ENCODE measurements around the gene CALN1. TPM values are rescaled to one million over a fixed set of nuclear protein-coding genes. Genes with fewer than 3 reads are reported as not detected.

CALN1 gene
- total RNA-seq, 5 donors from 2014 or later (not counting 1 experiment from before 2014, with no cell fraction given), result 0.03 to 0.26 (median 0.05) TPM

DNA sequence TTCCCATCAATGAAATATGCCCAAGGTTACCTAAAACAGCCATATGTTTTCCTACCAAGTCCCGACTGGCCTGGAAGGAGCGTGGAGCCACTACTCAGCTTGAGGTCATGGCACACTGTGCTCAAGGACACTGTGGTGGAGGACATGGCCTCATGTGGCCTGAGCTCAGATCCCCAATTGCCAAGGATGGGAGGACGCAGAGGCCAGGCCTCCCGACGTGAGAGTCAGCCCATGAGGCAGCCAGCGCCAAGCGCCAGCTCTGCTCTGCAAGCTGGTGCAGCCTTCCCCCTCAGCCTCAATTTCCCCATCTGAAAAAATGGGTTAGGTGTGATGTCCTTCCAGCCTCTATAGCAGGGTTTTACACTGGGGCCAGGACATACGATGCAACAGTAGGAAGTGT is 302.6 kb downstream of the CALN1 start:
- no peak overlapping the region for H3K27ac ChIP-seq (ENCODE audit: low read length)
- H3K27ac Mint-ChIP-seq, result no peak overlapping the region
- H3K9me3 Mint-ChIP-seq, result peaks cover 13 to 35% (median 15%) of the 10 kb centered on the region in 3 donors
- H3K4me3 ChIP-seq (ENCODE audit: control insufficient read depth in 1 of 2, extremely low read depth in 1 of 2, low read length in 1 of 2), result no peak overlapping the region
- CTCF ChIA-PET, result no interaction called here
- no peak overlapping the region for H3K4me3 Mint-ChIP-seq
- H3K4me1 Mint-ChIP-seq, result no peaks in the 10 kb centered on the region
- no peaks in the 10 kb centered on the region for H3K36me3 ChIP-seq (ENCODE audit: control insufficient read depth in 2 of 2, extremely low read depth in 1 of 2, insufficient read depth in 1 of 2, low read length in 1 of 2)
- H3K36me3 Mint-ChIP-seq, result no peaks in the 10 kb centered on the region
- H3K9me3 ChIP-seq, result no peaks in the 10 kb centered on the region
- no peaks in the 10 kb centered on the region for H3K27me3 ChIP-seq (replicated peaks in 1 of 2; ENCODE audit: control insufficient read depth in 2 of 2, extremely low read depth in 1 of 2, insufficient read depth in 2 of 2, low read length in 1 of 2)
- no peak for DNase-seq
- no peaks in the 10 kb centered on the region for H3K27me3 Mint-ChIP-seq
- H3K4me1 ChIP-seq (ENCODE audit: control insufficient read depth in 1 of 2, extremely low read depth in 1 of 2, insufficient read depth in 2 of 2, low read length in 2 of 2), result no peaks in the 10 kb centered on the region
- POLR2A ChIA-PET, result no interaction called here
- 94% methylated on average over 5 of the region's 8 CpGs for WGBS (ENCODE audit: insufficient coverage)
- ATAC-seq (replicated peaks in 1 of 4), result no peak

DNA sequence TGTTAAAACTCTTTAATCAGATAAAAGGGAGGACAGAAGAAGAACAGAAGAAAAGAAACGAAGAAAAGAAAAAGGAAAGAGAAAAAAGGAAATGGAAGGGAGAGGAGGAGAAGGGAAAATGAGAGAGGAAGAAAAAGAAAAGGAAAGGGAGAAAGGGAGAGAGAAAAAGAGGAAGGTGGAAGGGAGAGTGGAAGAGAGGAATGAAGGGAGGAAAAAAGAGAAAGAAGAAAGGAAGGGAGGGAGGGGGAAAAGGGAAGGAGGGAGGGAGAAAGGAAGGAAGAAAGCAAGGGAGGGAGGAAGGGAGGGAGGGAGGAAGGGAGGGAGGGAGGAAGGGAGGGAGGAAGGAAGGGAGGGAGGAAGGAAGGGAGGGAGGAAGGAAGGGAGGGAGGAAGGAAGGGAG is 305.7 kb downstream of the CALN1 start:
- ChIA-PET CTCF (no interaction called here), POLR2A (no interaction called here)

DNA sequence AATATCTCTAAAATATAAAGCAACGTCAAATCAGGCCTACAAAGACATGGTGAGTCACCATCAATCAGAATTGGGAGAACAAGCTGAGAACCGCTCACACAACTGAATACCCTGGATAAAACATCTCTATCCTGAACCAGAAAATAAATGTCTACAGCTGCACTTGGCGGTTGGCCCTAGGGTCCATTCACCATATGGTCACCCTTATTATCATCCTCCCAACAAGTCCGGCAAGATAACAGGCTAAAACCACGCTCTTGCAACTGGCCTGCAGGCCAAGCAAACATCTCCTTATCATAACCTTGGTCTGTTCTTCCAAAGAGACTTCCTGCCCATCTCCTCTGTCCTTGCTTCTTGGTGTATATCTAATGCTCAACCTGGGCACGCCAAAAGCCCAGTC is 310.7 kb downstream of the CALN1 start:
- Mint-ChIP-seq H3K27ac (no peak overlapping the region), H3K9me3 (peaks cover 3 to 23% (median 13%) of the 10 kb centered on the region in 3 donors), H3K27me3 (no peaks in the 10 kb centered on the region), H3K4me3 (no peak overlapping the region), H3K4me1 (no peaks in the 10 kb centered on the region), H3K36me3 (no peaks in the 10 kb centered on the region)
- no peak overlapping the region for H3K4me3 ChIP-seq (ENCODE audit: control insufficient read depth in 1 of 2, extremely low read depth in 1 of 2, low read length in 1 of 2)
- H3K27ac ChIP-seq (ENCODE audit: low read length), result no peak overlapping the region
- H3K4me1 ChIP-seq (ENCODE audit: control insufficient read depth in 1 of 2, extremely low read depth in 1 of 2, insufficient read depth in 2 of 2, low read length in 2 of 2), result no peaks in the 10 kb centered on the region
- CTCF ChIA-PET, result no interaction called here
- ATAC-seq (replicated peaks in 1 of 4) (no peak), DNase-seq (no peak)
- H3K36me3 ChIP-seq (ENCODE audit: control insufficient read depth in 2 of 2, extremely low read depth in 1 of 2, insufficient read depth in 1 of 2, low read length in 1 of 2), result no peaks in the 10 kb centered on the region
- WGBS (ENCODE audit: insufficient coverage), result 75% methylated on average over 4 of the region's 6 CpGs
- no peaks in the 10 kb centered on the region for H3K9me3 ChIP-seq
- POLR2A ChIA-PET, result no interaction called here
- no peaks in the 10 kb centered on the region for H3K27me3 ChIP-seq (replicated peaks in 1 of 2; ENCODE audit: control insufficient read depth in 2 of 2, extremely low read depth in 1 of 2, insufficient read depth in 2 of 2, low read length in 1 of 2)

More for the DNA sequence above, 305.7 kb downstream of the CALN1 start:
- no peak overlapping the region for H3K27ac ChIP-seq (ENCODE audit: low read length)
- no peak overlapping the region for H3K27ac Mint-ChIP-seq
- no peaks in the 10 kb centered on the region for H3K9me3 ChIP-seq
- peaks cover 15 to 43% (median 23%) of the 10 kb centered on the region in 3 donors for H3K9me3 Mint-ChIP-seq
- H3K36me3 ChIP-seq (ENCODE audit: control insufficient read depth in 2 of 2, extremely low read depth in 1 of 2, insufficient read depth in 1 of 2, low read length in 1 of 2), result no peaks in the 10 kb centered on the region
- H3K4me1 ChIP-seq (ENCODE audit: control insufficient read depth in 1 of 2, extremely low read depth in 1 of 2, insufficient read depth in 2 of 2, low read length in 2 of 2), result no peaks in the 10 kb centered on the region
- ATAC-seq (replicated peaks in 1 of 4) (no peak), DNase-seq (no peak)
- no peaks in the 10 kb centered on the region for H3K36me3 Mint-ChIP-seq
- H3K4me3 Mint-ChIP-seq, result no peak overlapping the region
- H3K27me3 ChIP-seq (replicated peaks in 1 of 2; ENCODE audit: control insufficient read depth in 2 of 2, extremely low read depth in 1 of 2, insufficient read depth in 2 of 2, low read length in 1 of 2), result no peaks in the 10 kb centered on the region
- WGBS (ENCODE audit: insufficient coverage), result 64% methylated on average over 1 of the region's 1 CpG
- no peak overlapping the region for H3K4me3 ChIP-seq (ENCODE audit: control insufficient read depth in 1 of 2, extremely low read depth in 1 of 2, low read length in 1 of 2)
- H3K27me3 Mint-ChIP-seq, result no peaks in the 10 kb centered on the region
- no peaks in the 10 kb centered on the region for H3K4me1 Mint-ChIP-seq

DNA sequence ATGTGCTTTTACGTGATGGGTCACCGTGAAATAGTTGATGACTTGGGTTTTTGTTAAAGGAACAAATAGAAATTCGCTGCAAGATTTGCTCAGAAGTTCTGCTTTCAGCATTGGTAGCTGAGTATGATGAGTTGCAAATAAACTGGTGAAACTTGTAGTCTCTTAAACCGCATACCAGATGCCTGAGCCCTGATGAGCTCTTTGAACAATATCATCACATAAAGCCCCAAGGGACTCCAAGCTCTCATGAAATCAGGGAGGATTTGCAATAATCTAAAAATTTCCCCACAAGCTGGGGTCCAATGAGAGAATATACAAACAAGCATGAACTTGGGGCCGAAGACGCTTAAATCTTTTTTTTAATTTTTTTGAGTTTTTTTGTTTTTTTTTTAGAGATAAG is 312.4 kb downstream of the CALN1 start:
- Histone ChIP-seq H3K4me1 (ENCODE audit: control insufficient read depth in 1 of 2, extremely low read depth in 1 of 2, insufficient read depth in 2 of 2, low read length in 2 of 2) (no peaks in the 10 kb centered on the region), H3K27ac (ENCODE audit: low read length) (no peak overlapping the region), H3K9me3 (no peaks in the 10 kb centered on the region), H3K4me3 (ENCODE audit: control insufficient read depth in 1 of 2, extremely low read depth in 1 of 2, low read length in 1 of 2) (no peak overlapping the region), H3K36me3 (ENCODE audit: control insufficient read depth in 2 of 2, extremely low read depth in 1 of 2, insufficient read depth in 1 of 2, low read length in 1 of 2) (no peaks in the 10 kb centered on the region), H3K27me3 (replicated peaks in 1 of 2; ENCODE audit: control insufficient read depth in 2 of 2, extremely low read depth in 1 of 2, insufficient read depth in 2 of 2, low read length in 1 of 2) (no peaks in the 10 kb centered on the region)
- H3K27me3 Mint-ChIP-seq, result no peaks in the 10 kb centered on the region
- ChIA-PET CTCF (no interaction called here), POLR2A (no interaction called here)
- no peak for DNase-seq
- 88% methylated on average over 3 of the region's 6 CpGs for WGBS (ENCODE audit: insufficient coverage)
- no peaks in the 10 kb centered on the region for H3K4me1 Mint-ChIP-seq
- no peak overlapping the region for H3K4me3 Mint-ChIP-seq
- H3K9me3 Mint-ChIP-seq, result peaks cover 0 to 20% (median 13%) of the 10 kb centered on the region in 3 donors
- no peak for ATAC-seq (replicated peaks in 1 of 4)
- H3K27ac Mint-ChIP-seq, result no peak overlapping the region
- no peaks in the 10 kb centered on the region for H3K36me3 Mint-ChIP-seq

DNA sequence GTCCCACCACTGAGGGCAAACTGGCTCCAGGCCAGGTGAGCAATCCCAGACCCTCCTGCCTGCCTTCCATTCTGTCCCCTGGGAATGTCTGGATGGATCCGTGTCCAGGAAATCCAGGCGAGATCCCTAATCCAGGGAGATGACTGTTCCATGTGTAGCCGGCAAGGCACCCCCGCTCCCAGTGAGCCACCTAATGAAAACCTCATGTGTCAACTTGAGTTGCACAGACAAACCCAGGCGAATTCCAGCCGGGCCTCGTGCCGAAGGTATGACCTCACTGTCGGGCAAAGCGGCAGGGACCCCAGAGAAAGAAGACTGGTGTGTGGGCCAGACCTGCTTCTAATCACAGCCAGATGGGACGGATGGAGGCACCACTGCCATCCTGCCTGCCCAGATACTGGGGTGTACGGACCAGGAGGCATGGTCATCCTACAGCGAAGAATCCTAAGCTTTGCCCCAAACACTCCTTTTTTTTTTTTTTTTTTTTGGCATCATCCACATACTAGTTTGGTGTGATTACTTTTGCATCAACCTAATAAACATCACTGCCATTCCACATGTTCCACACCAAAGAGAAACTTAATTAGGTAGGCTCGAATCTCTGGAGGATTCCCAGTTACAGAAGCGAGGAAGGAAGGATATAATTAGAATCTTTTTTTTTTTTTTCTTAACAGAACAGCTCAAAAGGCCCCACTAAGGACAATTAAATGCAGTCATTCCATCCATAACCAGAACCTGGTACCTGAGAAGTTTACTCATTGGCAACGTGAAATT is 313.1 kb downstream of the CALN1 start:
- no peak for ATAC-seq (replicated peaks in 1 of 4)
- Histone ChIP-seq H3K27me3 (replicated peaks in 1 of 2; ENCODE audit: control insufficient read depth in 2 of 2, extremely low read depth in 1 of 2, insufficient read depth in 2 of 2, low read length in 1 of 2) (no peaks in the 10 kb centered on the region), H3K4me1 (ENCODE audit: control insufficient read depth in 1 of 2, extremely low read depth in 1 of 2, insufficient read depth in 2 of 2, low read length in 2 of 2) (no peaks in the 10 kb centered on the region), H3K4me3 (ENCODE audit: control insufficient read depth in 1 of 2, extremely low read depth in 1 of 2, low read length in 1 of 2) (no peak overlapping the region), H3K9me3 (no peaks in the 10 kb centered on the region), H3K27ac (ENCODE audit: low read length) (no peak overlapping the region), H3K36me3 (ENCODE audit: control insufficient read depth in 2 of 2, extremely low read depth in 1 of 2, insufficient read depth in 1 of 2, low read length in 1 of 2) (no peaks in the 10 kb centered on the region)
- no peaks in the 10 kb centered on the region for H3K36me3 Mint-ChIP-seq
- H3K4me1 Mint-ChIP-seq, result no peaks in the 10 kb centered on the region
- POLR2A ChIA-PET, result no interaction called here
- CTCF ChIA-PET, result no interaction called here
- H3K27ac Mint-ChIP-seq, result no peak overlapping the region
- no peaks in the 10 kb centered on the region for H3K27me3 Mint-ChIP-seq
- 91% methylated on average over 10 of the region's 16 CpGs for WGBS (ENCODE audit: insufficient coverage)
- H3K4me3 Mint-ChIP-seq, result no peak overlapping the region
- peaks cover 0 to 20% (median 13%) of the 10 kb centered on the region in 3 donors for H3K9me3 Mint-ChIP-seq
- no peak for DNase-seq

DNA sequence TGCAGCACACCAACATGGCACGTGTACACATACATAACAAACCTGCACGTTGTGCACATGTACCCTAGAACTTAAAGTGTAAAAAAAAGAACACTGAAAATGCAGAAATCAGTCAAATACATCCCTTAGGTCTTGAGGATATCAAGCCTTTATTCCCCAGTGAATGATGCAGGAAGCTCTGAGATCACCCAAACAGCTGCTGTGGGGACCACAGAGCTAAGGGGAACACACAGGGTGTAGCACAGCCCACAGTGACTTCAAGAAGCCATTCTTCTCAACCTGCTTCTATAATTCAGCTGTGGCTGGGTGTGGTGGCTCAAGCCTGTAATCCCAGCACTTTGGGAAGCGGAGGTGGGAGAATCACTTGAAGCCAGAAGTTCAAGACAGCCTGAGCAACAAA is 314.9 kb downstream of the CALN1 start:
- no peaks in the 10 kb centered on the region for H3K36me3 ChIP-seq (ENCODE audit: control insufficient read depth in 2 of 2, extremely low read depth in 1 of 2, insufficient read depth in 1 of 2, low read length in 1 of 2)
- Mint-ChIP-seq H3K36me3 (no peaks in the 10 kb centered on the region), H3K27me3 (no peaks in the 10 kb centered on the region), H3K27ac (no peak overlapping the region), H3K9me3 (peaks cover 0 to 6% (median 3%) of the 10 kb centered on the region in 3 donors), H3K4me3 (no peak overlapping the region), H3K4me1 (no peaks in the 10 kb centered on the region)
- no peaks in the 10 kb centered on the region for H3K27me3 ChIP-seq (replicated peaks in 1 of 2; ENCODE audit: control insufficient read depth in 2 of 2, extremely low read depth in 1 of 2, insufficient read depth in 2 of 2, low read length in 1 of 2)
- no peaks in the 10 kb centered on the region for H3K9me3 ChIP-seq
- ChIA-PET POLR2A (no interaction called here), CTCF (no interaction called here)
- ATAC-seq (replicated peaks in 1 of 4) (no peak), DNase-seq (no peak)
- WGBS (ENCODE audit: insufficient coverage), result no CpG with 5 or more reads among the region's 3 CpGs
- no peak overlapping the region for H3K27ac ChIP-seq (ENCODE audit: low read length)
- H3K4me1 ChIP-seq (ENCODE audit: control insufficient read depth in 1 of 2, extremely low read depth in 1 of 2, insufficient read depth in 2 of 2, low read length in 2 of 2), result no peaks in the 10 kb centered on the region
- no peak overlapping the region for H3K4me3 ChIP-seq (ENCODE audit: control insufficient read depth in 1 of 2, extremely low read depth in 1 of 2, low read length in 1 of 2)

DNA sequence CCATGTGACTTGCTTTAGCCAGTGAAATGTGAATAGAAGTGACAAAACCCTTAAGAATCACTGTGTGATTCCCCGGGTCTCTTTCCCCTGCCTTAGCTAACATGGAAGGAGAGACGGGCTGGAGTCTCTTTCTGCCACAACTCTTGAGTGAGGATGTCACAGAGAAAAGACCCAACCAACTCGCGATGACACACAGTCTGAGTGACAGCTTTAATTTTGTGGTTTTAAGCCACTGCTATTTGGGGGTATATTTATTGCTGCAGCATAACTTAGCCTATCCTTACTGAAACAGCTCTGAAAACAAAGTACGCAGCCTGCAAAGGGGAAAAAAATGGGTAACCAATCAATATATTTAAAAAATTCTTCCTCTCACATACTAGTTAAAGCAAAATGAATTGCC is 319.4 kb downstream of the CALN1 start:
- no peaks in the 10 kb centered on the region for H3K4me1 Mint-ChIP-seq
- no peak overlapping the region for H3K4me3 Mint-ChIP-seq
- H3K36me3 Mint-ChIP-seq, result no peaks in the 10 kb centered on the region
- CTCF ChIA-PET, result no interaction called here
- no peak for ATAC-seq (replicated peaks in 1 of 4)
- no peak for DNase-seq
- H3K9me3 Mint-ChIP-seq, result peaks cover 0 to 4% (median 0%) of the 10 kb centered on the region in 3 donors
- Histone ChIP-seq H3K9me3 (no peaks in the 10 kb centered on the region), H3K27me3 (replicated peaks in 1 of 2; ENCODE audit: control insufficient read depth in 2 of 2, extremely low read depth in 1 of 2, insufficient read depth in 2 of 2, low read length in 1 of 2) (no peaks in the 10 kb centered on the region), H3K4me1 (ENCODE audit: control insufficient read depth in 1 of 2, extremely low read depth in 1 of 2, insufficient read depth in 2 of 2, low read length in 2 of 2) (no peaks in the 10 kb centered on the region), H3K27ac (ENCODE audit: low read length) (no peak overlapping the region), H3K36me3 (ENCODE audit: control insufficient read depth in 2 of 2, extremely low read depth in 1 of 2, insufficient read depth in 1 of 2, low read length in 1 of 2) (no peaks in the 10 kb centered on the region), H3K4me3 (ENCODE audit: control insufficient read depth in 1 of 2, extremely low read depth in 1 of 2, low read length in 1 of 2) (no peak overlapping the region)
- WGBS (ENCODE audit: insufficient coverage), result no CpG with 5 or more reads among the region's 5 CpGs
- no peak overlapping the region for H3K27ac Mint-ChIP-seq
- POLR2A ChIA-PET, result no interaction called here
- no peaks in the 10 kb centered on the region for H3K27me3 Mint-ChIP-seq
